Esophagus squamous epithelium (tissue), 4 donors: ENCODE measurements around the gene RETREG3.

Source experiments
- CTCF ChIP-seq, 6 experiments: fragments of 450-650 bp in 4 of 6; fragments of 200-600 bp in 2 of 6; sonication (generic) in 2 of 6; IDR thresholded peaks; one replicate each; pipeline ENCODE4 v1.5.1; 2016 to 2019; ENCODE audit warnings: antibody characterized with exemption in 6 of 6, mild to moderate bottlenecking in 4 of 6, moderate library complexity in 4 of 6
- POLR2A ChIP-seq, 4 donors: fragments of 450-650 bp; IDR thresholded peaks; one replicate each; pipeline ENCODE4 v1.6.1; 2017; ENCODE audit warnings: antibody characterized with exemption in 4 of 4, mild to moderate bottlenecking in 4 of 4, moderate library complexity in 3 of 4

- TF ChIP-seq CTCF (IDR thresholded peaks at IDR 0.05) = no peak
- no peak for TF ChIP-seq POLR2A (IDR thresholded peaks at IDR 0.05)
These were observed 43.5 kb downstream of the RETREG3 start for GRCh38 chr17:42565523-42566214.
